SK-N-SH (cell line): Measurements from ENCODE around the gene PARVG. TPM values are rescaled to one million over a fixed set of nuclear protein-coding genes. Genes with fewer than 3 reads are reported as not detected.

Experiments
- CTCF ChIA-PET: fragments of 300-600, 350-600 bp; formaldehyde crosslinking; extraction: SDS; loops from one replicate; lab custom pipeline; 2021; lab: Yijun Ruan, JAX
- POLR2A ChIA-PET: fragments of 350-600 bp; sonication (Branson Sonifier 250); formaldehyde crosslinking; extraction: SDS; loops from one replicate; lab custom pipeline; 2020; ENCODE audit warnings: antibody characterized with exemption, inconsistent platforms; lab: Yijun Ruan, JAX
- DNase-seq: peaks from one replicate; pipeline ENCODE4 v3.0.0; 2012
- H2AFZ ChIP-seq: fragments of 200-600 bp; sonication (generic); 2 replicates; pipeline ENCODE4 v1.8.1; 2016; ENCODE audit warnings: antibody characterized with exemption, mild to moderate bottlenecking, low read depth
- H3F3A ChIP-seq: fragments of 200-600 bp; sonication (generic); replicated peaks from 2 replicates; pipeline ENCODE3; 2016; ENCODE audit warnings: antibody characterized with exemption, mild to moderate bottlenecking; ENCODE audit not compliant: insufficient read depth
- H3K27ac ChIP-seq, 2 experiments: fragments of 200-500 bp in 1 of 2; fragments of 200-600 bp in 1 of 2; sonication (Bioruptor generic) in 1 of 2; sonication (generic), shearing (Covaris generic) in 1 of 2; 2 replicates each; pipeline versions ENCODE4 v1.5.1 to v1.6.1; 2014 to 2016; ENCODE audit warnings: low read depth in 2 of 2, inconsistent platforms in 1 of 2, low read length in 1 of 2, mild to moderate bottlenecking in 1 of 2, mixed read lengths in 1 of 2
- H3K27me3 ChIP-seq: fragments of 200-600 bp; sonication (generic), shearing (Covaris generic); 2 replicates; pipeline ENCODE4 v1.6.1; 2016; ENCODE audit warnings: mixed run types; ENCODE audit not compliant: insufficient read depth
- H3K36me3 ChIP-seq, 2 experiments: fragments of 200-500 bp in 1 of 2; fragments of 200-600 bp in 1 of 2; sonication (Bioruptor generic) in 1 of 2; sonication (generic) in 1 of 2; replicated peaks in 1 of 2; 2 replicates each; pipeline versions ENCODE3 to v1.5.1; 2014 to 2016; ENCODE audit warnings: low read length in 1 of 2, mild to moderate bottlenecking in 1 of 2; ENCODE audit not compliant: insufficient read depth in 2 of 2, control insufficient read depth in 1 of 2
- H3K4me1 ChIP-seq, 2 experiments: fragments of 200-500 bp in 1 of 2; fragments of 200-600 bp in 1 of 2; sonication (Bioruptor generic) in 1 of 2; sonication (generic), shearing (Covaris generic) in 1 of 2; 2 replicates each; pipeline versions ENCODE4 v1.5.1 to v1.6.1; 2014 to 2016; ENCODE audit warnings: low read depth in 1 of 2, low read length in 1 of 2, mixed run types in 1 of 2; ENCODE audit not compliant: insufficient read depth in 2 of 2, control insufficient read depth in 1 of 2
- H3K4me2 ChIP-seq: fragments of 200-600 bp; sonication (generic), shearing (Covaris generic); 2 replicates; pipeline ENCODE4 v1.6.1; 2017; ENCODE audit warnings: mixed run types
- H3K4me3 ChIP-seq, 2 experiments: fragments of 200-500 bp in 1 of 2; fragments of 200-600 bp in 1 of 2; sonication (Bioruptor generic) in 1 of 2; sonication (generic), shearing (Covaris generic) in 1 of 2; 2 replicates each; pipeline versions ENCODE4 v1.5.1 to v1.8.1; 2014 to 2016; ENCODE audit warnings: low read depth in 2 of 2, inconsistent platforms in 1 of 2, low read length in 1 of 2, mild to moderate bottlenecking in 1 of 2, mixed read lengths in 1 of 2, moderate library complexity in 1 of 2
- H3K79me2 ChIP-seq: fragments of 200-600 bp; sonication (generic); 2 replicates; pipeline ENCODE4 v1.8.1; 2017; ENCODE audit warnings: mild to moderate bottlenecking; ENCODE audit not compliant: insufficient read depth
- H3K9ac ChIP-seq: fragments of 200-600 bp; sonication (generic); 2 replicates; pipeline ENCODE4 v1.6.1; 2017; ENCODE audit warnings: mixed run types
- H3K9me2 ChIP-seq: fragments of 200-600 bp; sonication (generic); 2 replicates; pipeline ENCODE4 v1.6.1; 2017; ENCODE audit warnings: mixed run types
- H3K9me3 ChIP-seq: fragments of 200-600 bp; sonication (generic); 2 replicates; pipeline ENCODE4 v1.6.1; 2017; ENCODE audit warnings: mixed run types, mild to moderate bottlenecking, moderate library complexity
- H4K20me1 ChIP-seq: fragments of 200-600 bp; sonication (generic); 2 replicates; pipeline ENCODE4 v1.6.1; 2017; ENCODE audit warnings: mild to moderate bottlenecking, mixed run types; ENCODE audit not compliant: insufficient read depth
- EZH2phosphoT487 ChIP-seq: fragments of 200-600 bp; sonication (generic); IDR thresholded peaks from 2 replicates; pipeline ENCODE4 v1.6.1; 2017; ENCODE audit warnings: low read depth, mixed run types, mild to moderate bottlenecking, antibody characterized with exemption, moderate library complexity, borderline replicate concordance
- FOXJ3 ChIP-seq: sonication (generic); formaldehyde crosslinking; IDR thresholded peaks from 2 replicates; pipeline ENCODE4 v1.5.1; 2020; ENCODE audit warnings: mild to moderate bottlenecking, missing genetic modification reagents
- FOXM1 ChIP-seq: IDR thresholded peaks from 2 replicates; pipeline ENCODE4 v1.4.0; 2012; ENCODE audit warnings: low read depth, mild to moderate bottlenecking
- MAX ChIP-seq: IDR thresholded peaks from 2 replicates; pipeline ENCODE4 v1.4.0; 2012; ENCODE audit warnings: low read depth
- MEF2A ChIP-seq: IDR thresholded peaks from 2 replicates; pipeline ENCODE4 v1.4.0; 2012; ENCODE audit warnings: low read depth, borderline replicate concordance
- MXI1 ChIP-seq: IDR thresholded peaks from 2 replicates; pipeline ENCODE4 v1.6.1; 2012; ENCODE audit warnings: mild to moderate bottlenecking, low read depth, low read length, improper control_type of control experiment
- NRF1 ChIP-seq: IDR thresholded peaks from 2 replicates; pipeline ENCODE4 v1.6.1; 2012; ENCODE audit warnings: low read depth, mild to moderate bottlenecking, low read length
- RAD21 ChIP-seq: IDR thresholded peaks from 2 replicates; pipeline ENCODE4 v1.6.1; 2012; ENCODE audit warnings: mild to moderate bottlenecking, low read length
- RCOR1 ChIP-seq: fragments of 150-350 bp; IDR thresholded peaks from 2 replicates; pipeline ENCODE4 v1.6.1; 2017; ENCODE audit warnings: antibody characterized with exemption, low read length
- TAF1 ChIP-seq: IDR thresholded peaks from 2 replicates; pipeline ENCODE4 v1.6.1; 2012; ENCODE audit warnings: low read depth, mild to moderate bottlenecking, low read length, moderate library complexity, borderline replicate concordance
- USF2 ChIP-seq: fragments of 150-350 bp; IDR thresholded peaks from 2 replicates; pipeline ENCODE4 v1.6.1; 2017; ENCODE audit warnings: antibody characterized with exemption, low read length, low read depth, borderline replicate concordance
- YY1 ChIP-seq: IDR thresholded peaks from 2 replicates; pipeline ENCODE4 v1.4.0; 2012; ENCODE audit warnings: low read depth, mild to moderate bottlenecking
- whole genome bisulfite sequencing: methylation state at CpG from one replicate; pipeline ENCODE4 v1.1.6; 2017; ENCODE audit warnings: low lambda C conversion rate; 5-methylcytosine and 5-hydroxymethylcytosine counted together
- polyA plus RNA-seq, 3 experiments: library from polyadenylated mRNA; depleted of rRNA; stranded (reverse); fragments of >200 nt; gene quantifications; 2 replicates each; pipeline ENCODE4 v1.2.3, GENCODE V29; 2012
- TF ChIP-seq, protein P1 (sequence below): IDR thresholded peaks from 2 replicates; pipeline ENCODE4 v1.6.1; 2012; ENCODE audit warnings: mild to moderate bottlenecking, low read depth, low read length, moderate library complexity
- TF ChIP-seq, protein P2 (sequence below): fragments of 150-350 bp; IDR thresholded peaks from 2 replicates; pipeline ENCODE4 v1.6.1; 2016; ENCODE audit warnings: mild to moderate bottlenecking, low read depth, low read length

Gene PARVG
- polyA plus RNA-seq, 1 of the 3 experiments (the other 2 are of a cell fraction): 0.05 TPM

- Histone ChIP-seq H3K4me2 (no peak overlapping the region), H2AFZ (no peak overlapping the region), H3K9me2 (no peaks in the 10 kb centered on the region), H3K79me2 (no peaks in the 10 kb centered on the region), H3K36me3 (no peaks in the 10 kb centered on the region), H4K20me1 (no peaks in the 10 kb centered on the region), H3K4me3 (no peak overlapping the region), H3K9ac (no peak overlapping the region), H3K4me1 (peaks cover 0 to 2% of the 10 kb centered on the region in 2 experiments; a peak in 1 of 4 replicates), H3K9me3 (no peaks in the 10 kb centered on the region), H3F3A (no peaks in the 10 kb centered on the region), H3K27ac (no peak overlapping the region), H3K27me3 (no peaks in the 10 kb centered on the region)
- 89% methylated on average over 9 of the region's 10 CpGs for WGBS
- TF ChIP-seq FOXJ3 (CRISPR knock-in tag): no peak
- ChIA-PET CTCF (interaction anchor here (0.6 to 1.6 kb wide), 2 partner anchors 151 to 945 kb away, joined by 3 to 4 read pairs; no protein-coding TSS in a partner anchor), POLR2A (no interaction called here)
- DNase-seq: no peak
Measured at GRCh38 chr22:44144046-44144569, 36.6 kb upstream of the PARVG start.

DNA sequence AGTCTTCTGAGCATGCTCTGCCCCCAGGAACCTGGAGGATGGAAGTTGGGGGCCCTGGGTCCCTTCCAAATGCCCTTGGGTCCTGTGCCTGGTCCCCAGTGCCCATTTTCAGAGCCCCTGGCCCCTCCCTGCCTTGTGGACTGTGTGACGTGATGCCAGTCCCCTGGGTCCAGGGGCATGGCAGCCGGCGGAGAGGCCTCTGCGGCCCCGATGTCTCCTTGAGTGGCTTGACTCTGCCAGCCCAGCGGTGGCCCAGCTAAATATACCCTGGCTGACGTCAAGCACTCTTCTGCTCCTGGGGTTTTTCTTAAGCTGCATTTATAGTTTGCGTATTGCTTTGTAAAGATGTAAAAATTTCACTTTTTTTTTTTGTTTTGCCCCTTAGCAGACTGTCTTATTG lies 35.2 kb upstream of the PARVG start:
- Histone ChIP-seq H3K4me3 (no peak overlapping the region), H3K36me3 (no peaks in the 10 kb centered on the region), H2AFZ (no peak overlapping the region), H3F3A (no peaks in the 10 kb centered on the region), H3K4me2 (no peak overlapping the region), H3K9me3 (no peaks in the 10 kb centered on the region), H3K79me2 (no peaks in the 10 kb centered on the region), H3K27ac (no peak overlapping the region), H3K9ac (no peak overlapping the region), H3K27me3 (no peaks in the 10 kb centered on the region), H4K20me1 (no peaks in the 10 kb centered on the region), H3K4me1 (peaks cover 0 to 2% of the 10 kb centered on the region in 2 experiments; a peak in 1 of 4 replicates), H3K9me2 (no peaks in the 10 kb centered on the region)
- POLR2A ChIA-PET: no interaction called here
- no peak for TF ChIP-seq EZH2phosphoT487
- CTCF ChIA-PET: interaction anchor here (1.6 kb wide), 1 partner anchor 152 kb away, joined by 4 read pairs; no protein-coding TSS in a partner anchor
- WGBS: 92% methylated on average over 3 of the region's 8 CpGs
- DNase-seq: no peak

DNA sequence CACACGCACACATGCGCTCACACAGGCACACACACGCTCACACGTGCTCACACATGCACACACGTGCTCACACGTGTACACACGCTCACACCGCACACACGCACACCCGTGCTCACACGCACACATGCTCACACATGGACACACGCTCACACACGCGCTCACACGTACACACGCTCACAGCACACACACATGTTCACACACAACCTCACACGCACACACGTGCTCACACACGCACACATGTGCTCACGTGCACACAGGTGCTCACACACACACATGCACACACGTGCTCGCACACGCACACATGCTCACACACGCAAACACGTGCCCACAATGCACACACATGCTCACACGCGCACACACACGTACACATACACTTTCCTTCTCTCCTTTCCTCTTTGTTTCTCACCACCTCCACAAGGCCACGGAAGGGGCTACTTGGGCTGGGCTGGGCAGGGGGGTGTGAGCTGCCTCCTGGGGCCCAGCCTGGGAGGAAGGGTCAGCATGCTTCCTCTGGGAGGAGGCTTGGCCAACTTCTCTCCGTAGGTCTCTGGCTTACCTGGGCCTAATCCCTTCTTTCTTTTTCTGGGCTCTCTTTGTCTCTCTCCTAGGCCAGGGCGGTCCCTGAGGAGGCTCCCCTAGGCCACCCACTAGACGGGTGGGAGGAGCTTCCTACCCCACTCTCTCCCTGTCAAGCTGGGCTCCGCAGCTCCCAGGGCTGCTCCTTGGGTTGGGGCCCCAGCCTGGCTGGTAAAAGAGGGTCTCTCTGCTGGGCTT lies 34.5 kb upstream of the PARVG start:
- TF ChIP-seq TAF1 (no peak), NRF1 (no peak), FOXJ3 (CRISPR knock-in tag) (no peak), USF2 (no peak), RAD21 (no peak), FOXM1 (no peak), MEF2A (no peak), MAX (no peak), MXI1 (no peak), RCOR1 (no peak), YY1 (no peak)
- TF ChIP-seq, protein P1, sequence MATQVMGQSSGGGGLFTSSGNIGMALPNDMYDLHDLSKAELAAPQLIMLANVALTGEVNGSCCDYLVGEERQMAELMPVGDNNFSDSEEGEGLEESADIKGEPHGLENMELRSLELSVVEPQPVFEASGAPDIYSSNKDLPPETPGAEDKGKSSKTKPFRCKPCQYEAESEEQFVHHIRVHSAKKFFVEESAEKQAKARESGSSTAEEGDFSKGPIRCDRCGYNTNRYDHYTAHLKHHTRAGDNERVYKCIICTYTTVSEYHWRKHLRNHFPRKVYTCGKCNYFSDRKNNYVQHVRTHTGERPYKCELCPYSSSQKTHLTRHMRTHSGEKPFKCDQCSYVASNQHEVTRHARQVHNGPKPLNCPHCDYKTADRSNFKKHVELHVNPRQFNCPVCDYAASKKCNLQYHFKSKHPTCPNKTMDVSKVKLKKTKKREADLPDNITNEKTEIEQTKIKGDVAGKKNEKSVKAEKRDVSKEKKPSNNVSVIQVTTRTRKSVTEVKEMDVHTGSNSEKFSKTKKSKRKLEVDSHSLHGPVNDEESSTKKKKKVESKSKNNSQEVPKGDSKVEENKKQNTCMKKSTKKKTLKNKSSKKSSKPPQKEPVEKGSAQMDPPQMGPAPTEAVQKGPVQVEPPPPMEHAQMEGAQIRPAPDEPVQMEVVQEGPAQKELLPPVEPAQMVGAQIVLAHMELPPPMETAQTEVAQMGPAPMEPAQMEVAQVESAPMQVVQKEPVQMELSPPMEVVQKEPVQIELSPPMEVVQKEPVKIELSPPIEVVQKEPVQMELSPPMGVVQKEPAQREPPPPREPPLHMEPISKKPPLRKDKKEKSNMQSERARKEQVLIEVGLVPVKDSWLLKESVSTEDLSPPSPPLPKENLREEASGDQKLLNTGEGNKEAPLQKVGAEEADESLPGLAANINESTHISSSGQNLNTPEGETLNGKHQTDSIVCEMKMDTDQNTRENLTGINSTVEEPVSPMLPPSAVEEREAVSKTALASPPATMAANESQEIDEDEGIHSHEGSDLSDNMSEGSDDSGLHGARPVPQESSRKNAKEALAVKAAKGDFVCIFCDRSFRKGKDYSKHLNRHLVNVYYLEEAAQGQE: no peak
- TF ChIP-seq, protein P2, sequence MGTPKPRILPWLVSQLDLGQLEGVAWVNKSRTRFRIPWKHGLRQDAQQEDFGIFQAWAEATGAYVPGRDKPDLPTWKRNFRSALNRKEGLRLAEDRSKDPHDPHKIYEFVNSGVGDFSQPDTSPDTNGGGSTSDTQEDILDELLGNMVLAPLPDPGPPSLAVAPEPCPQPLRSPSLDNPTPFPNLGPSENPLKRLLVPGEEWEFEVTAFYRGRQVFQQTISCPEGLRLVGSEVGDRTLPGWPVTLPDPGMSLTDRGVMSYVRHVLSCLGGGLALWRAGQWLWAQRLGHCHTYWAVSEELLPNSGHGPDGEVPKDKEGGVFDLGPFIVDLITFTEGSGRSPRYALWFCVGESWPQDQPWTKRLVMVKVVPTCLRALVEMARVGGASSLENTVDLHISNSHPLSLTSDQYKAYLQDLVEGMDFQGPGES: no peak
- TF ChIP-seq, all 33 proteins: peak for 0
- 92% methylated on average over 33 of the region's 33 CpGs for WGBS
- Histone ChIP-seq H3K4me2 (no peak overlapping the region), H2AFZ (no peak overlapping the region), H3K27me3 (no peaks in the 10 kb centered on the region), H3K27ac (no peak overlapping the region), H3K9me2 (no peaks in the 10 kb centered on the region), H3K79me2 (no peaks in the 10 kb centered on the region), H3K9me3 (no peaks in the 10 kb centered on the region), H4K20me1 (no peaks in the 10 kb centered on the region), H3F3A (no peaks in the 10 kb centered on the region), H3K4me3 (no peak overlapping the region), H3K9ac (no peak overlapping the region), H3K36me3 (no peaks in the 10 kb centered on the region), H3K4me1 (peaks cover 0 to 2% of the 10 kb centered on the region in 2 experiments; a peak in 1 of 4 replicates)
- no peak for DNase-seq
- CTCF ChIA-PET: no interaction called here
- POLR2A ChIA-PET: no interaction called here
